ENCODE measurements around the gene C22orf15.

GRCh38 chr22:23783265-23784150 lies 20.7 kb downstream of the C22orf15 start:
- TF ChIP-seq POLR2A (IDR thresholded peaks at IDR 0.05) = no peak
- no peak for TF ChIP-seq CTCF (IDR thresholded peaks at IDR 0.05)
